Ishikawa (cell line): ENCODE results near the gene LRIT2.

Source experiments
- CEBPB ChIP-seq: IDR thresholded peaks from 2 replicates; pipeline ENCODE4 v1.6.1; 2012
- CREB1 ChIP-seq: IDR thresholded peaks from 2 replicates; pipeline ENCODE4 v1.6.1; 2012; ENCODE audit warnings: low read depth
- EGR1 ChIP-seq: IDR thresholded peaks from 2 replicates; pipeline ENCODE4 v1.6.1; 2012
- EP300 ChIP-seq: IDR thresholded peaks from 2 replicates; pipeline ENCODE4 v1.6.1; 2012; ENCODE audit warnings: borderline replicate concordance
- FOXM1 ChIP-seq: IDR thresholded peaks from 2 replicates; pipeline ENCODE4 v1.6.1; 2012; ENCODE audit warnings: low read depth, borderline replicate concordance
- MAX ChIP-seq: IDR thresholded peaks from 2 replicates; pipeline ENCODE4 v1.6.1; 2012
- NFIC ChIP-seq: IDR thresholded peaks from 2 replicates; pipeline ENCODE4 v1.6.1; 2012
- RAD21 ChIP-seq: IDR thresholded peaks from 2 replicates; pipeline ENCODE4 v1.6.1; 2012; ENCODE audit warnings: low read depth
- REST ChIP-seq: IDR thresholded peaks from 2 replicates; pipeline ENCODE4 v1.6.1; 2012; ENCODE audit warnings: low read depth, mild to moderate bottlenecking
- TAF1 ChIP-seq: IDR thresholded peaks from 2 replicates; pipeline ENCODE4 v1.6.1; 2012; ENCODE audit warnings: low read depth, mild to moderate bottlenecking
- TCF12 ChIP-seq: IDR thresholded peaks from 2 replicates; pipeline ENCODE4 v1.6.1; 2012; ENCODE audit warnings: low read depth
- TEAD4 ChIP-seq: IDR thresholded peaks from 2 replicates; pipeline ENCODE4 v1.6.1; 2012
- USF1 ChIP-seq: IDR thresholded peaks from 2 replicates; pipeline ENCODE4 v1.6.1; 2012
- YY1 ChIP-seq: IDR thresholded peaks from 2 replicates; pipeline ENCODE4 v1.6.1; 2012; ENCODE audit warnings: low read depth
- ZBTB7A ChIP-seq: IDR thresholded peaks from 2 replicates; pipeline ENCODE4 v1.6.1; 2012; ENCODE audit warnings: low read depth

LRIT2 gene

GRCh38 chr10:84237199-84238051 lies 12.1 kb upstream of the LRIT2 start:
- no peak for TF ChIP-seq FOXM1
- no peak for TF ChIP-seq CEBPB
- TF ChIP-seq TAF1: no peak
- no peak for TF ChIP-seq CREB1
- no peak for TF ChIP-seq NFIC
- no peak for TF ChIP-seq REST
- TF ChIP-seq USF1: no peak
- no peak for TF ChIP-seq ZBTB7A
- no peak for TF ChIP-seq MAX
- TF ChIP-seq EGR1: no peak
- TF ChIP-seq TEAD4: no peak

DNA sequence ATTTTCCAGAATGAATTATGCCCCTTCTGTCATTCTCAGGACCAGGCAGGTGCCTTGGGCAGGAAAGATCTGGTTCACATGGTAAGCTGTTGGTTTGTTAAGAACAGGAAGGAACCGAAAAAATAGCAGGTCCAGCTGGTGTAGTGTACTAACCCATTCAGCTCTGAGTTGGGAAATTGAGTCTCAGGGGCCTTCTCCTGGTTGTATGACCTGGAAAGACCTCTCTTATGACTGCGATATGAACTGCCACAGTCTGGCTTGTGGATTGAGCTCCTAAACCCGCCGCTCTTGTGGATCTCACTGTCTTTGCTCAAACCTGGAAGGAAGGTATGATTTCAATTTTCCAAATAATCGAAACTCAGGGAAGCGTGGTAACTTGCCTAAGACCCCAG lies 11.5 kb upstream of the LRIT2 start:
- TF ChIP-seq FOXM1 (no peak), EGR1 (no peak), TCF12 (no peak), TEAD4 (no peak), NFIC (no peak), YY1 (no peak), CREB1 (no peak), CEBPB (no peak)

GRCh38 chr10:84235096-84235495 lies 9.8 kb upstream of the LRIT2 start:
- TF ChIP-seq RAD21 (no peak), TAF1 (no peak), FOXM1 (no peak), MAX (no peak), REST (no peak), CEBPB (no peak), YY1 (no peak), ZBTB7A (no peak), USF1 (no peak), CREB1 (no peak), TEAD4 (no peak), NFIC (no peak), EP300 (no peak), EGR1 (no peak), TCF12 (no peak)

- TF ChIP-seq CEBPB (no peak), FOXM1 (no peak), TCF12 (no peak), RAD21 (no peak), USF1 (no peak), ZBTB7A (no peak), MAX (no peak), YY1 (no peak), EGR1 (no peak), NFIC (no peak), TAF1 (no peak), TEAD4 (no peak), EP300 (no peak)
These were observed 9.1 kb upstream of the LRIT2 start for GRCh38 chr10:84234479-84234878.

DNA sequence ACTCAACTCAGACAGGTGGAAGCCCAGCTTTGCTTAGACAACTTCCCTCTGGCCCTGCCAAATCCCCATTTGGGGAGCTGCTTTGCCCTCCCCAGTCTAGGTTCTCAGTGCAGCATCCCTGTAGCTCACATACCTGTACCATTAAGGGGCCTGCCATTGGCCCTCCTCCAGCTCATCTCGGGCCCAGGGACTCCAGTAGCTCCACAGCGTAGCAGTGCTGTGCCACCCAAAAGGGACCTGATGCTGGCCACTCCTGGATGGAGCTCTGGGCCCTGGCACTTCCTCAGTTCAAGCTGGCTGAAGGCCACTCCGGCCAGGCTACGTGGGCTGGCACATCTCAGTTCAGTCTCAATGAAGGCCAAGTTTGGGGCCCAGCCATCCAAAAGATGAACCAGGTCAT lies 8.6 kb upstream of the LRIT2 start:
- no peak for TF ChIP-seq YY1
- no peak for TF ChIP-seq TCF12
- no peak for TF ChIP-seq FOXM1
- TF ChIP-seq ZBTB7A: no peak
- no peak for TF ChIP-seq TEAD4
- TF ChIP-seq USF1: no peak
- no peak for TF ChIP-seq TAF1
- TF ChIP-seq EGR1: no peak
- no peak for TF ChIP-seq MAX
- no peak for TF ChIP-seq CEBPB
- no peak for TF ChIP-seq CREB1
- no peak for TF ChIP-seq REST
- no peak for TF ChIP-seq NFIC
- TF ChIP-seq RAD21: no peak
- no peak for TF ChIP-seq EP300
